K562 (cell line): ENCODE data around the gene CNOT2. TPM values are rescaled to one million over a fixed set of nuclear protein-coding genes. Genes with fewer than 3 reads are reported as not detected.
A peak's percentile ranks its signal among the peaks of the same experiment; 100 is the strongest.

ENCODE experiments used
- ATAC-seq: fragments of 200-7000 bp; cut with Tn5 transposase; 3 replicates; pipeline ENCODE4 v1.9.1; 2020; ENCODE audit warnings: moderate library complexity
- BruUV-seq: library from RNA; stranded (reverse); fragments of 400-500 nt; replicated peaks from 2 replicates; lab custom pipeline; 2021; lab: Mats Ljungman, UMichigan
- CTCF ChIA-PET: fragments of 300-600 bp; formaldehyde crosslinking; extraction: SDS; loops from one replicate; lab custom pipeline; 2021; ENCODE audit warnings: low intra/inter-chr PET ratio; lab: Yijun Ruan, JAX
- POLR2A ChIA-PET: fragments of 300-600, 350-650 bp; sonication (Branson Sonifier 250); formaldehyde crosslinking; extraction: SDS; loops from one replicate; lab custom pipeline; 2021; ENCODE audit warnings: antibody characterized with exemption, inconsistent platforms; lab: Yijun Ruan, JAX
- DNase-seq, 4 experiments: peaks; one replicate each; pipeline versions ENCODE4 v3.0.0 to v3.0.0-alpha.2; 2011 to 2018; ENCODE audit warnings: low spot score in 3 of 4, mixed read lengths in 3 of 4; ENCODE audit errors: extremely low read depth in 1 of 4
- FAIRE-seq: peaks from 2 replicates; lab custom pipeline; 2011; peaks lifted over from hg19 to GRCh38; lab: Jason Lieb, UNC
- H2AFZ ChIP-seq: 2 replicates; pipeline ENCODE4 v1.6.0; 2011; ENCODE audit warnings: low read depth, low read length, control low read depth, inconsistent platforms
- H3K27ac ChIP-seq: fragments of 200-600 bp; 3 replicates; pipeline ENCODE4 v1.8.0; 2011; ENCODE audit warnings: low read depth, mild to moderate bottlenecking, control low read depth, inconsistent platforms, low read length, moderate library complexity, mixed read lengths; ENCODE audit errors: extremely low read depth
- H3K27me3 ChIP-seq, 2 experiments: fragments of 300-600 bp in 1 of 2; 2 replicates in 1 of 2; 3 replicates in 1 of 2; pipeline versions ENCODE4 v1.6.0 to v1.8.0; 2011; ENCODE audit warnings: inconsistent platforms in 2 of 2, low read length in 2 of 2, mild to moderate bottlenecking in 1 of 2, mixed read lengths in 1 of 2, moderate library complexity in 1 of 2; ENCODE audit not compliant: control insufficient read depth in 2 of 2, insufficient read depth in 2 of 2
- H3K36me3 ChIP-seq: fragments of 300-600 bp; 3 replicates; pipeline ENCODE4 v1.8.0; 2011; ENCODE audit warnings: mild to moderate bottlenecking, low read length, inconsistent platforms; ENCODE audit not compliant: control insufficient read depth, insufficient read depth
- H3K4me1 ChIP-seq, 2 experiments: fragments of 200-600 bp in 1 of 2; replicated peaks in 1 of 2; 2 replicates in 1 of 2; 3 replicates in 1 of 2; pipeline versions ENCODE4 v1.5.1 to v1.8.0; 2011; ENCODE audit warnings: inconsistent platforms in 2 of 2, low read length in 2 of 2, mild to moderate bottlenecking in 1 of 2, mixed read lengths in 1 of 2, moderate library complexity in 1 of 2; ENCODE audit not compliant: control insufficient read depth in 2 of 2, insufficient read depth in 2 of 2
- H3K4me2 ChIP-seq: 2 replicates; pipeline ENCODE4 v1.6.1; 2011; ENCODE audit warnings: low read length, control low read depth, inconsistent platforms, mixed read lengths; ENCODE audit not compliant: insufficient read depth
- H3K4me3 ChIP-seq: fragments of 200-600 bp; sonication (generic), shearing (Covaris generic); 2 replicates; pipeline ENCODE4 v1.5.1; 2016; ENCODE audit warnings: control low read depth, inconsistent platforms
- H3K79me2 ChIP-seq: fragments of 200-600 bp; 3 replicates; pipeline ENCODE4 v1.8.0; 2011; ENCODE audit warnings: low read length, inconsistent platforms; ENCODE audit not compliant: control insufficient read depth, insufficient read depth
- H3K9ac ChIP-seq, 2 experiments: 2 replicates each; pipeline versions ENCODE4 v1.6.0 to v1.6.1; 2011; ENCODE audit warnings: low read depth in 2 of 2, low read length in 2 of 2, control low read depth in 1 of 2, inconsistent platforms in 1 of 2, mild to moderate bottlenecking in 1 of 2, mixed read lengths in 1 of 2; ENCODE audit not compliant: insufficient read depth in 1 of 2
- H3K9me1 ChIP-seq: one replicate; pipeline ENCODE4 v1.6.0; 2011; ENCODE audit warnings: inconsistent platforms, mild to moderate bottlenecking, low read length, moderate library complexity; ENCODE audit not compliant: control insufficient read depth, insufficient read depth
- H3K9me3 ChIP-seq: replicated peaks from 2 replicates; pipeline ENCODE4 v1.5.1; 2011; ENCODE audit warnings: low read depth, low read length, inconsistent platforms; ENCODE audit not compliant: control insufficient read depth, insufficient read depth
- H4K20me1 ChIP-seq: replicated peaks from 2 replicates; pipeline ENCODE4 v1.6.1; 2011; ENCODE audit warnings: low read length, inconsistent platforms, mixed read lengths; ENCODE audit not compliant: control insufficient read depth, insufficient read depth
- PBX2 ChIP-seq, 2 experiments: IDR thresholded peaks in 1 of 2; conservative IDR thresholded peaks in 1 of 2; 2 replicates each; pipeline ENCODE4 v1.6.1; 2016; ENCODE audit warnings: low read depth in 2 of 2, mild to moderate bottlenecking in 1 of 2, missing compliant biosample characterization in 1 of 2, missing genetic modification characterization in 1 of 2, moderate library complexity in 1 of 2
- PML ChIP-seq: IDR thresholded peaks from 2 replicates; pipeline ENCODE4 v1.6.1; 2012; ENCODE audit warnings: low read length, inconsistent platforms
- ZNF282 ChIP-seq: sonication (generic); formaldehyde crosslinking; IDR thresholded peaks from 2 replicates; pipeline ENCODE4 v1.8.1; 2023; ENCODE audit warnings: missing genetic modification reagents
- ZNF316 ChIP-seq: fragments of 450-650 bp; IDR thresholded peaks from 2 replicates; pipeline ENCODE4 v1.6.1; 2016
- WGBS: fragments of 100-300 bp; shearing (Covaris generic); methylation state at CpG from one replicate; pipeline ENCODE4 v1.1.6; 2016; ENCODE audit warnings: low coverage, mixed read lengths; ENCODE audit not compliant: insufficient coverage; ENCODE audit errors: missing lambda C conversion rate; 5-methylcytosine and 5-hydroxymethylcytosine counted together
- in situ Hi-C: fragments of 300-500 bp; cut with MboI; formaldehyde crosslinking; loops from 4 replicates; pipeline ENCODE4 v1.15.0; 2018; ENCODE audit warnings: inconsistent platforms, mixed read lengths
- intact Hi-C: fragments of 100-400 bp; cut with micrococcal nuclease; formaldehyde crosslinking; loops from 2 replicates; pipeline ENCODE4 v1.14.2; 2022
- polyA plus RNA-seq, 8 experiments: library from polyadenylated mRNA; depleted of rRNA in 4 of 8; stranded (reverse) in 5 of 8; unstranded in 3 of 8; fragments of >200 nt; fragmentation: Nextera tagmentation in 2 of 8; fragmentation: Illumina TruSeq in 1 of 8; extraction: Ambion mirVana in 2 of 8; extraction: Trizol in 1 of 8; gene quantifications; 2 replicates each; pipeline versions ENCODE4 v1.2.1 to v1.2.3, GENCODE V29; 2011 to 2014; ENCODE audit warnings: inconsistent platforms in 1 of 8, missing spikeins in 1 of 8
- total RNA-seq, 7 experiments: library from RNA; depleted of rRNA in 6 of 7; stranded (reverse); fragments of >200 nt in 6 of 7; fragmentation: Illumina TruSeq in 2 of 7; extraction: Trizol in 2 of 7; gene quantifications; 2 replicates each; pipeline versions ENCODE4 v1.2.1 to v1.2.3, GENCODE V29; 2011 to 2021; ENCODE audit warnings: low replicate concordance in 1 of 7

Gene CNOT2
- total and polyA plus RNA-seq, 9 of the 15 experiments (the other 6 are each of a cell fraction or from before 2014, with no cell fraction given) = 43.6 to 119 (median 84.4) TPM

- TF ChIP-seq PBX2 (CRISPR knock-in tag; IDR thresholded peaks at IDR 0.05; ENCODE audit: low read depth) (no peak), PBX2 (tag; conservative IDR thresholded peaks at IDR 0.05; ENCODE audit: low read depth) (no peak), ZNF282 (CRISPR knock-in tag) (no peak)
Measured at GRCh38 chr12:70321191-70321590, 78.0 kb downstream of the CNOT2 start (continued).

- no peak overlapping the region for H2AFZ ChIP-seq
- TF ChIP-seq ZNF316 (peak; percentile 69), PML (no peak)
- no peaks in the 10 kb centered on the region for H3K27me3 ChIP-seq
- DNase-seq (no peak), ATAC-seq (no peak), FAIRE-seq (no peak)
- no peak overlapping the region for H3K4me2 ChIP-seq
- intact Hi-C loops (no loop called here), in situ Hi-C loops (no loop called here)
- WGBS = 100% methylated on average over 2 of the region's 2 CpGs
- H3K4me3 ChIP-seq = no peak overlapping the region
- ChIA-PET POLR2A (interaction anchor here (0.5 kb wide), 1 partner anchor 59 kb away, joined by 3 read pairs; no protein-coding TSS in a partner anchor), CTCF (no interaction called here)
- H3K36me3 ChIP-seq = peaks cover 20% of the 10 kb centered on the region
- H4K20me1 ChIP-seq = no peaks in the 10 kb centered on the region
- H3K9ac ChIP-seq = no peak overlapping the region
- no TSS peak for BruUV-seq
- peaks cover 5% of the 10 kb centered on the region; the same call in 2 of the 3 replicates for H3K79me2 ChIP-seq
- H3K9me1 ChIP-seq = no peaks in the 10 kb centered on the region
- H3K27ac ChIP-seq = no peak overlapping the region
- H3K4me1 ChIP-seq = no peaks in the 10 kb centered on the region
- peaks cover 1% of the 10 kb centered on the region; the same call in 1 of the 2 replicates for H3K9me3 ChIP-seq
Measured at GRCh38 chr12:70327541-70327940, 84.3 kb downstream of the CNOT2 start.
